Measurements from ENCODE around the gene UBE4B.

DNA sequence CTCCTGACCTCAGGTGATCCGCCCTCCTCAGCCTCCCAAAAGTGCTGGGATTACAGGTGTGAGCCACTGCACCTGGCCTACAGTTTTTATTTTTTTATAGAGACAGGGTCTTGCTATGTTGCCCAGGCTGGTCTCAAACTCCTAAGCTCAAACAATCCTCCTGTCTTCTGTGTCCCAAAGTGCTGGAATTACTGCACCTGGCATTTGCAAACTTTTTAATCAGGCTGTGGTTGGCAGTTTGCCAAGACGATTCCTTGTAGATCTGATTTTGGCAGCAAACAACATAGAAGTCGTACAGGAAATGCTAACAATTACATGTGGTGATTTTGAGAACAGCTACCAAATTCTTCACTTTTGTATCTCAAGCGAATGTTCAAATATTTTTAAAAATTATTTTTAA is 25.6 kb upstream of the UBE4B start:
- TF ChIP-seq, protein P1, sequence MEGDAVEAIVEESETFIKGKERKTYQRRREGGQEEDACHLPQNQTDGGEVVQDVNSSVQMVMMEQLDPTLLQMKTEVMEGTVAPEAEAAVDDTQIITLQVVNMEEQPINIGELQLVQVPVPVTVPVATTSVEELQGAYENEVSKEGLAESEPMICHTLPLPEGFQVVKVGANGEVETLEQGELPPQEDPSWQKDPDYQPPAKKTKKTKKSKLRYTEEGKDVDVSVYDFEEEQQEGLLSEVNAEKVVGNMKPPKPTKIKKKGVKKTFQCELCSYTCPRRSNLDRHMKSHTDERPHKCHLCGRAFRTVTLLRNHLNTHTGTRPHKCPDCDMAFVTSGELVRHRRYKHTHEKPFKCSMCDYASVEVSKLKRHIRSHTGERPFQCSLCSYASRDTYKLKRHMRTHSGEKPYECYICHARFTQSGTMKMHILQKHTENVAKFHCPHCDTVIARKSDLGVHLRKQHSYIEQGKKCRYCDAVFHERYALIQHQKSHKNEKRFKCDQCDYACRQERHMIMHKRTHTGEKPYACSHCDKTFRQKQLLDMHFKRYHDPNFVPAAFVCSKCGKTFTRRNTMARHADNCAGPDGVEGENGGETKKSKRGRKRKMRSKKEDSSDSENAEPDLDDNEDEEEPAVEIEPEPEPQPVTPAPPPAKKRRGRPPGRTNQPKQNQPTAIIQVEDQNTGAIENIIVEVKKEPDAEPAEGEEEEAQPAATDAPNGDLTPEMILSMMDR (IDR thresholded peaks at IDR 0.05; ENCODE audit: low read length), result no peak
- TF ChIP-seq EZH2 (optimal IDR thresholded peaks at IDR 0.05; ENCODE audit: low read depth, low read length), result no peak
- TF ChIP-seq EZH2phosphoT487 (IDR thresholded peaks at IDR 0.05; ENCODE audit: low read length), result no peak

Data from MM.1S (cell line).